ENCODE data around the gene ZNF521.
A peak's percentile ranks its signal among the peaks of the same experiment; 100 is the strongest.

The ZNF521 gene

GRCh38 chr18:25029802-25030201, 322.2 kb downstream of the ZNF521 start:
- Histone ChIP-seq H3K23ac (ENCODE audit: low read depth, low read length, poor library complexity) (no peak overlapping the region), H3K4ac (ENCODE audit: low read length) (no peak overlapping the region), H3K4me3 (ENCODE audit: low read length in 2 of 2) (no peak overlapping the region), H3K18ac (ENCODE audit: low read length) (no peak overlapping the region), H3K9ac (ENCODE audit: low read depth, low read length, poor library complexity) (no peak overlapping the region), H2BK12ac (ENCODE audit: low read length) (no peak overlapping the region), H2AFZ (ENCODE audit: low read length) (no peak overlapping the region), H3K9me3 (replicated peaks in 1 of 2; ENCODE audit: control insufficient read depth in 2 of 2, insufficient read depth in 1 of 2, low read depth in 1 of 2, low read length in 2 of 2) (no peaks in the 10 kb centered on the region), H4K91ac (ENCODE audit: low read depth, low read length, poor library complexity) (no peak overlapping the region), H3K27ac (replicated peaks; ENCODE audit: low read length) (no peak overlapping the region), H2BK120ac (ENCODE audit: low read depth, low read length) (no peak overlapping the region), H3K4me2 (ENCODE audit: insufficient read depth, low read length, poor library complexity, severe bottlenecking) (no peak overlapping the region), H2BK15ac (ENCODE audit: low read length) (no peak overlapping the region), H3K79me1 (ENCODE audit: low read depth, low read length) (no peaks in the 10 kb centered on the region), H2BK5ac (ENCODE audit: low read length) (no peak overlapping the region), H3K14ac (ENCODE audit: low read length) (no peak overlapping the region), H2AK5ac (ENCODE audit: low read depth, low read length) (no peak overlapping the region), H4K8ac (ENCODE audit: low read depth, low read length) (no peak overlapping the region), H3K36me3 (replicated peaks in 1 of 2; ENCODE audit: control insufficient read depth in 2 of 2, insufficient read depth in 2 of 2, low read length in 2 of 2) (peaks cover 0 to 1% of the 10 kb centered on the region in 2 donors), H3K4me1 (ENCODE audit: control insufficient read depth in 2 of 2, insufficient read depth in 1 of 2, low read depth in 1 of 2, low read length in 2 of 2) (peaks cover 0 to 4% of the 10 kb centered on the region in 2 donors), H3K27me3 (ENCODE audit: control insufficient read depth in 3 of 3, insufficient read depth in 3 of 3, low read depth in 1 of 3, low read length in 3 of 3) (no peaks in the 10 kb centered on the region)
- no peak for DNase-seq (ENCODE audit: low spot score)
- no CpG with 5 or more reads among the region's 1 CpG for WGBS, 2 donors (ENCODE audit: extremely low coverage in 2 of 2, insufficient read length in 2 of 2, insufficient replicate concordance in 1 of 2)

GRCh38 chr18:25019931-25020330, 332.0 kb downstream of the ZNF521 start:
- no peak overlapping the region for H3K9ac ChIP-seq (ENCODE audit: low read depth, low read length, poor library complexity)
- H3K9me3 ChIP-seq (replicated peaks in 1 of 2; ENCODE audit: control insufficient read depth in 2 of 2, insufficient read depth in 1 of 2, low read depth in 1 of 2, low read length in 2 of 2): peaks cover 0 to 6% of the 10 kb centered on the region in 2 donors
- H4K91ac ChIP-seq (ENCODE audit: low read depth, low read length, poor library complexity): no peak overlapping the region
- H3K36me3 ChIP-seq (replicated peaks in 1 of 2; ENCODE audit: control insufficient read depth in 2 of 2, insufficient read depth in 2 of 2, low read length in 2 of 2): no peaks in the 10 kb centered on the region
- no peak overlapping the region for H3K4me2 ChIP-seq (ENCODE audit: insufficient read depth, low read length, poor library complexity, severe bottlenecking)
- no peak overlapping the region for H3K18ac ChIP-seq (ENCODE audit: low read length)
- H3K27ac ChIP-seq (replicated peaks; ENCODE audit: low read length): no peak overlapping the region
- no peak overlapping the region for H2BK12ac ChIP-seq (ENCODE audit: low read length)
- H3K4ac ChIP-seq (ENCODE audit: low read length): no peak overlapping the region
- no peaks in the 10 kb centered on the region for H3K79me1 ChIP-seq (ENCODE audit: low read depth, low read length)
- H3K4me3 ChIP-seq (ENCODE audit: low read length in 2 of 2): no peak overlapping the region
- no peak overlapping the region for H3K23ac ChIP-seq (ENCODE audit: low read depth, low read length, poor library complexity)
- H2BK15ac ChIP-seq (ENCODE audit: low read length): no peak overlapping the region
- peaks cover 7 to 8% of the 10 kb centered on the region in 2 donors for H3K4me1 ChIP-seq (ENCODE audit: control insufficient read depth in 2 of 2, insufficient read depth in 1 of 2, low read depth in 1 of 2, low read length in 2 of 2)
- H2BK5ac ChIP-seq (ENCODE audit: low read length): no peak overlapping the region
- no peak for DNase-seq (ENCODE audit: low spot score)
- H2BK120ac ChIP-seq (ENCODE audit: low read depth, low read length): no peak overlapping the region
- no peaks in the 10 kb centered on the region for H3K27me3 ChIP-seq (ENCODE audit: control insufficient read depth in 3 of 3, insufficient read depth in 3 of 3, low read depth in 1 of 3, low read length in 3 of 3)
- H2AK5ac ChIP-seq (ENCODE audit: low read depth, low read length): no peak overlapping the region
- no peak overlapping the region for H3K14ac ChIP-seq (ENCODE audit: low read length)
- H4K8ac ChIP-seq (ENCODE audit: low read depth, low read length): no peak overlapping the region
- no peak overlapping the region for H2AFZ ChIP-seq (ENCODE audit: low read length)

- H2AFZ ChIP-seq (ENCODE audit: low read length): peak overlapping the region; percentile 33
- peaks cover 0 to 6% of the 10 kb centered on the region in 2 donors for H3K9me3 ChIP-seq (replicated peaks in 1 of 2; ENCODE audit: control insufficient read depth in 2 of 2, insufficient read depth in 1 of 2, low read depth in 1 of 2, low read length in 2 of 2)
- no peak overlapping the region for H2AK5ac ChIP-seq (ENCODE audit: low read depth, low read length)
- H3K4me3 ChIP-seq (ENCODE audit: low read length in 2 of 2): no peak overlapping the region
- no peak overlapping the region for H3K27ac ChIP-seq (replicated peaks; ENCODE audit: low read length)
- H2BK12ac ChIP-seq (ENCODE audit: low read length): no peak overlapping the region
- no peaks in the 10 kb centered on the region for H3K79me1 ChIP-seq (ENCODE audit: low read depth, low read length)
- no peak overlapping the region for H4K8ac ChIP-seq (ENCODE audit: low read depth, low read length)
- peaks cover 7 to 8% of the 10 kb centered on the region in 2 donors for H3K4me1 ChIP-seq (ENCODE audit: control insufficient read depth in 2 of 2, insufficient read depth in 1 of 2, low read depth in 1 of 2, low read length in 2 of 2)
- no peak overlapping the region for H3K9ac ChIP-seq (ENCODE audit: low read depth, low read length, poor library complexity)
- no peak overlapping the region for H3K4ac ChIP-seq (ENCODE audit: low read length)
- H3K18ac ChIP-seq (ENCODE audit: low read length): no peak overlapping the region
- H2BK120ac ChIP-seq (ENCODE audit: low read depth, low read length): no peak overlapping the region
- no peak overlapping the region for H3K4me2 ChIP-seq (ENCODE audit: insufficient read depth, low read length, poor library complexity, severe bottlenecking)
- no peak overlapping the region for H3K14ac ChIP-seq (ENCODE audit: low read length)
- no peak overlapping the region for H2BK15ac ChIP-seq (ENCODE audit: low read length)
- H2BK5ac ChIP-seq (ENCODE audit: low read length): no peak overlapping the region
- WGBS, 2 donors (ENCODE audit: extremely low coverage in 2 of 2, insufficient read length in 2 of 2, insufficient replicate concordance in 1 of 2): no CpG with 5 or more reads among the region's 8 CpGs
- DNase-seq (ENCODE audit: low spot score): no peak
- no peaks in the 10 kb centered on the region for H3K36me3 ChIP-seq (replicated peaks in 1 of 2; ENCODE audit: control insufficient read depth in 2 of 2, insufficient read depth in 2 of 2, low read length in 2 of 2)
- no peaks in the 10 kb centered on the region for H3K27me3 ChIP-seq (ENCODE audit: control insufficient read depth in 3 of 3, insufficient read depth in 3 of 3, low read depth in 1 of 3, low read length in 3 of 3)
- no peak overlapping the region for H4K91ac ChIP-seq (ENCODE audit: low read depth, low read length, poor library complexity)
- no peak overlapping the region for H3K23ac ChIP-seq (ENCODE audit: low read depth, low read length, poor library complexity)
These were observed 332.7 kb downstream of the ZNF521 start for GRCh38 chr18:25019086-25019860.

- Histone ChIP-seq H3K23ac (ENCODE audit: low read depth, low read length, poor library complexity) (no peak overlapping the region), H2BK120ac (ENCODE audit: low read depth, low read length) (no peak overlapping the region), H2BK15ac (ENCODE audit: low read length) (no peak overlapping the region), H2AK5ac (ENCODE audit: low read depth, low read length) (no peak overlapping the region), H2AFZ (ENCODE audit: low read length) (no peak overlapping the region), H3K4me1 (ENCODE audit: control insufficient read depth in 2 of 2, insufficient read depth in 1 of 2, low read depth in 1 of 2, low read length in 2 of 2) (peaks cover 8 to 10% of the 10 kb centered on the region in 2 donors), H3K18ac (ENCODE audit: low read length) (no peak overlapping the region), H4K91ac (ENCODE audit: low read depth, low read length, poor library complexity) (no peak overlapping the region), H3K9ac (ENCODE audit: low read depth, low read length, poor library complexity) (no peak overlapping the region), H2BK12ac (ENCODE audit: low read length) (no peak overlapping the region), H3K4me2 (ENCODE audit: insufficient read depth, low read length, poor library complexity, severe bottlenecking) (no peak overlapping the region), H3K36me3 (replicated peaks in 1 of 2; ENCODE audit: control insufficient read depth in 2 of 2, insufficient read depth in 2 of 2, low read length in 2 of 2) (no peaks in the 10 kb centered on the region), H3K27me3 (ENCODE audit: control insufficient read depth in 3 of 3, insufficient read depth in 3 of 3, low read depth in 1 of 3, low read length in 3 of 3) (no peaks in the 10 kb centered on the region), H3K14ac (ENCODE audit: low read length) (no peak overlapping the region), H3K4me3 (ENCODE audit: low read length in 2 of 2) (no peak overlapping the region), H4K8ac (ENCODE audit: low read depth, low read length) (peak overlapping the region; percentile 45), H2BK5ac (ENCODE audit: low read length) (no peak overlapping the region), H3K27ac (replicated peaks; ENCODE audit: low read length) (no peak overlapping the region), H3K79me1 (ENCODE audit: low read depth, low read length) (no peaks in the 10 kb centered on the region), H3K9me3 (replicated peaks in 1 of 2; ENCODE audit: control insufficient read depth in 2 of 2, insufficient read depth in 1 of 2, low read depth in 1 of 2, low read length in 2 of 2) (peaks cover 0 to 6% of the 10 kb centered on the region in 2 donors), H3K4ac (ENCODE audit: low read length) (no peak overlapping the region)
- DNase-seq (ENCODE audit: low spot score): no peak
- WGBS, 2 donors (ENCODE audit: extremely low coverage in 2 of 2, insufficient read length in 2 of 2, insufficient replicate concordance in 1 of 2): no CpG with 5 or more reads among the region's 13 CpGs
These were observed 335.3 kb downstream of the ZNF521 start for GRCh38 chr18:25016666-25017065.
